Measurements from ENCODE around the gene UPK3A. TPM values are rescaled to one million over a fixed set of nuclear protein-coding genes. Genes with fewer than 3 reads are reported as not detected.

Gene UPK3A
- total RNA-seq, 1 donor from 2014 or later, result not detected

- peaks cover 2% of the 10 kb centered on the region for H3K27me3 Mint-ChIP-seq (ENCODE audit: unreplicated experiment)
- no peak for TF ChIP-seq CTCF (IDR thresholded peaks at IDR 0.05; ENCODE audit: unreplicated experiment)
- H3K36me3 Mint-ChIP-seq (ENCODE audit: low read depth, unreplicated experiment), result no peaks in the 10 kb centered on the region
- peaks cover 4% of the 10 kb centered on the region for H3K4me1 Mint-ChIP-seq (ENCODE audit: unreplicated experiment)
- H3K27ac Mint-ChIP-seq (ENCODE audit: unreplicated experiment), result no peak overlapping the region
- H3K4me3 Mint-ChIP-seq (ENCODE audit: unreplicated experiment), result no peak overlapping the region
- no peaks in the 10 kb centered on the region for H3K9me3 Mint-ChIP-seq (ENCODE audit: unreplicated experiment)
- no peak for DNase-seq (ENCODE audit: low spot score)
Observed at GRCh38 chr22:45238076-45238956, 46.4 kb upstream of the UPK3A start.

- peaks cover 2% of the 10 kb centered on the region for H3K27me3 Mint-ChIP-seq (ENCODE audit: unreplicated experiment)
- H3K4me3 Mint-ChIP-seq (ENCODE audit: unreplicated experiment), result peak overlapping the region; percentile 93
- H3K36me3 Mint-ChIP-seq (ENCODE audit: low read depth, unreplicated experiment), result no peaks in the 10 kb centered on the region
- no peaks in the 10 kb centered on the region for H3K9me3 Mint-ChIP-seq (ENCODE audit: unreplicated experiment)
- peaks cover 4% of the 10 kb centered on the region for H3K4me1 Mint-ChIP-seq (ENCODE audit: unreplicated experiment)
- TF ChIP-seq CTCF (IDR thresholded peaks at IDR 0.05; ENCODE audit: unreplicated experiment), result no peak
- no peak for DNase-seq (ENCODE audit: low spot score)
- no peak overlapping the region for H3K27ac Mint-ChIP-seq (ENCODE audit: unreplicated experiment)
Observed at GRCh38 chr22:45238957-45239680, 45.6 kb upstream of the UPK3A start.

GRCh38 chr22:45239681-45240051, 45.1 kb upstream of the UPK3A start:
- no peaks in the 10 kb centered on the region for H3K36me3 Mint-ChIP-seq (ENCODE audit: low read depth, unreplicated experiment)
- TF ChIP-seq CTCF (IDR thresholded peaks at IDR 0.05; ENCODE audit: unreplicated experiment), result no peak
- H3K27me3 Mint-ChIP-seq (ENCODE audit: unreplicated experiment), result peaks cover 2% of the 10 kb centered on the region
- no peak for DNase-seq (ENCODE audit: low spot score)
- no peaks in the 10 kb centered on the region for H3K9me3 Mint-ChIP-seq (ENCODE audit: unreplicated experiment)
- H3K4me3 Mint-ChIP-seq (ENCODE audit: unreplicated experiment), result peak overlapping the region; percentile 93
- no peak overlapping the region for H3K27ac Mint-ChIP-seq (ENCODE audit: unreplicated experiment)
- H3K4me1 Mint-ChIP-seq (ENCODE audit: unreplicated experiment), result peaks cover 4% of the 10 kb centered on the region

GRCh38 chr22:45240104-45240809, 44.5 kb upstream of the UPK3A start:
- Mint-ChIP-seq H3K9me3 (ENCODE audit: unreplicated experiment) (no peaks in the 10 kb centered on the region), H3K36me3 (ENCODE audit: low read depth, unreplicated experiment) (no peaks in the 10 kb centered on the region), H3K27ac (ENCODE audit: unreplicated experiment) (no peak overlapping the region), H3K4me3 (ENCODE audit: unreplicated experiment) (peak overlapping the region; percentile 93), H3K27me3 (ENCODE audit: unreplicated experiment) (peaks cover 2% of the 10 kb centered on the region), H3K4me1 (ENCODE audit: unreplicated experiment) (peaks cover 4% of the 10 kb centered on the region)
- TF ChIP-seq CTCF (IDR thresholded peaks at IDR 0.05; ENCODE audit: unreplicated experiment), result no peak
- DNase-seq (ENCODE audit: low spot score), result peak; percentile 41
